Neuronal stem cell (in vitro differentiated cells): ENCODE measurements around the gene MAPK8.

Experiments used
- DNase-seq: peaks from one replicate; pipeline ENCODE4 v3.0.0-alpha.2; 2013; ENCODE audit warnings: low spot score
- H2AFZ ChIP-seq: one replicate; pipeline ENCODE4 v1.6.1; 2013; ENCODE audit warnings: mild to moderate bottlenecking, low read length, inconsistent platforms
- H2AK5ac ChIP-seq: 2 replicates; pipeline ENCODE4 v1.6.1; 2013; ENCODE audit warnings: low read depth, mild to moderate bottlenecking, inconsistent platforms, low read length, moderate library complexity, mixed read lengths
- H2BK120ac ChIP-seq: 2 replicates; pipeline ENCODE4 v1.6.1; 2013; ENCODE audit warnings: low read depth, mild to moderate bottlenecking, inconsistent platforms, low read length, moderate library complexity, mixed read lengths
- H2BK12ac ChIP-seq: one replicate; pipeline ENCODE4 v1.6.1; 2013; ENCODE audit warnings: low read length, inconsistent platforms
- H2BK15ac ChIP-seq: 2 replicates; pipeline ENCODE4 v1.6.1; 2013; ENCODE audit warnings: mild to moderate bottlenecking, low read length, inconsistent platforms, mixed read lengths
- H2BK5ac ChIP-seq: one replicate; pipeline ENCODE4 v1.6.1; 2013; ENCODE audit warnings: inconsistent platforms, mild to moderate bottlenecking, low read length, moderate library complexity
- H3K14ac ChIP-seq: one replicate; pipeline ENCODE4 v1.6.1; 2013; ENCODE audit warnings: low read length, inconsistent platforms
- H3K18ac ChIP-seq: 2 replicates; pipeline ENCODE4 v1.6.1; 2013; ENCODE audit warnings: low read length, inconsistent platforms
- H3K23ac ChIP-seq: 2 replicates; pipeline ENCODE4 v1.6.1; 2013; ENCODE audit warnings: low read depth, mild to moderate bottlenecking, mixed read lengths, low read length, inconsistent platforms; ENCODE audit not compliant: poor library complexity
- H3K27ac ChIP-seq: replicated peaks from 3 replicates; pipeline ENCODE4 v1.5.1; 2013; ENCODE audit warnings: low read length, inconsistent platforms
- H3K27me3 ChIP-seq, 3 experiments: 2 replicates each; pipeline ENCODE4 v1.6.1; 2013; ENCODE audit warnings: low read length in 3 of 3, mild to moderate bottlenecking in 2 of 3, inconsistent platforms in 1 of 3, low read depth in 1 of 3, mixed read lengths in 1 of 3, moderate library complexity in 1 of 3; ENCODE audit not compliant: control insufficient read depth in 3 of 3, insufficient read depth in 3 of 3
- H3K36me3 ChIP-seq, 2 donors: replicated peaks in 1 of 2; 2 replicates each; pipeline ENCODE4 v1.6.1; 2013; ENCODE audit warnings: low read length in 2 of 2; ENCODE audit not compliant: control insufficient read depth in 2 of 2, insufficient read depth in 2 of 2
- H3K4ac ChIP-seq: 2 replicates; pipeline ENCODE4 v1.6.1; 2013; ENCODE audit warnings: inconsistent platforms, mild to moderate bottlenecking, low read length, moderate library complexity
- H3K4me1 ChIP-seq, 2 donors: 1 replicate in 1 of 2; 2 replicates in 1 of 2; pipeline ENCODE4 v1.6.1; 2013; ENCODE audit warnings: low read length in 2 of 2, low read depth in 1 of 2; ENCODE audit not compliant: control insufficient read depth in 2 of 2, insufficient read depth in 1 of 2
- H3K4me2 ChIP-seq: one replicate; pipeline ENCODE4 v1.6.1; 2013; ENCODE audit warnings: mild to moderate bottlenecking, low read length, inconsistent platforms; ENCODE audit not compliant: insufficient read depth, poor library complexity, severe bottlenecking
- H3K4me3 ChIP-seq, 2 donors: 2 replicates each; pipeline ENCODE4 v1.5.1; 2013; ENCODE audit warnings: low read length in 2 of 2, mild to moderate bottlenecking in 2 of 2, inconsistent platforms in 1 of 2, moderate library complexity in 1 of 2
- H3K79me1 ChIP-seq: one replicate; pipeline ENCODE4 v1.6.1; 2013; ENCODE audit warnings: low read depth, mild to moderate bottlenecking, inconsistent platforms, low read length, moderate library complexity
- H3K9ac ChIP-seq: one replicate; pipeline ENCODE4 v1.6.1; 2013; ENCODE audit warnings: mild to moderate bottlenecking, low read depth, low read length, inconsistent platforms; ENCODE audit not compliant: poor library complexity
- H3K9me3 ChIP-seq, 2 donors: replicated peaks in 1 of 2; 2 replicates each; pipeline versions ENCODE3 to v1.6.1; 2013; ENCODE audit warnings: low read length in 2 of 2, mild to moderate bottlenecking in 2 of 2, inconsistent platforms in 1 of 2, low read depth in 1 of 2, mixed read lengths in 1 of 2, moderate library complexity in 1 of 2; ENCODE audit not compliant: control insufficient read depth in 2 of 2, insufficient read depth in 1 of 2
- H4K8ac ChIP-seq: one replicate; pipeline ENCODE4 v1.6.1; 2013; ENCODE audit warnings: low read depth, mild to moderate bottlenecking, inconsistent platforms, low read length, moderate library complexity
- H4K91ac ChIP-seq: one replicate; pipeline ENCODE4 v1.6.1; 2013; ENCODE audit warnings: low read length, low read depth, mild to moderate bottlenecking, inconsistent platforms; ENCODE audit not compliant: poor library complexity
- WGBS, 2 donors: extraction: QIAGEN DNeasy Blood & Tissue Kit; methylation state at CpG; one replicate each; pipeline ENCODE4 v1.1.7; 2013; ENCODE audit warnings: missing lambda C conversion rate in 2 of 2, mixed read lengths in 1 of 2; ENCODE audit not compliant: insufficient read length in 2 of 2, insufficient replicate concordance in 1 of 2; ENCODE audit errors: extremely low coverage in 2 of 2; 5-methylcytosine and 5-hydroxymethylcytosine counted together

MAPK8 gene

DNA sequence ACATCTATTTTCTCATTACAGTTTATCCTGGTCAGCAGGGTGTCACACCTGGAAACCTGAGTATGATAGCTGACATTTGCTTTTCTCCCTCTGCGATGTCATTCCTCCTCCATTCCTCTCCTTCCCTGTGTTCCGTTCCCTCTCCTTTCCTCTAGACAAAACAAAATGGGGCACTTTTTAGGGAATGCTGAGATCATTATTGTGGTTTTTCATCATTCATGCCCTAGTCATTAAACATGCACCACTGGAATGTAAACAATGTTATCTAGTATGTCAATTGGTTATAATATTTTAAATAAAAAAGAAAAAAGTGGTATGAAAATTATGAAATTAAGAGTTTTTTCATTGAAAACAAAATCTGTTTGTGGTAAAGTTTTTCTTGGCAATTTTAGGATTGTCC lies 132.6 kb downstream of the MAPK8 start:
- no peak overlapping the region for H2AK5ac ChIP-seq
- H3K27ac ChIP-seq, result no peak overlapping the region
- no peak overlapping the region for H2AFZ ChIP-seq
- no peak overlapping the region for H4K91ac ChIP-seq
- peaks cover 4 to 38% of the 10 kb centered on the region in 2 donors for H3K36me3 ChIP-seq
- H3K23ac ChIP-seq, result no peak overlapping the region
- no peaks in the 10 kb centered on the region for H3K9me3 ChIP-seq
- H3K27me3 ChIP-seq, result no peaks in the 10 kb centered on the region
- no peak overlapping the region for H2BK12ac ChIP-seq
- H3K4me2 ChIP-seq, result no peak overlapping the region
- no peak overlapping the region for H3K14ac ChIP-seq
- no peak overlapping the region for H3K9ac ChIP-seq
- H3K4me1 ChIP-seq, result peaks cover 0 to 5% of the 10 kb centered on the region in 2 donors
- no peaks in the 10 kb centered on the region for H3K79me1 ChIP-seq
- H3K4ac ChIP-seq, result no peak overlapping the region
- no peak overlapping the region for H2BK5ac ChIP-seq
- no peak overlapping the region for H2BK120ac ChIP-seq
- H3K18ac ChIP-seq, result no peak overlapping the region
- no peak for DNase-seq
- no peak overlapping the region for H4K8ac ChIP-seq
- H2BK15ac ChIP-seq, result no peak overlapping the region
- no peak overlapping the region for H3K4me3 ChIP-seq
- WGBS, 2 donors, result no CpG with 5 or more reads among the region's 2 CpGs

DNA sequence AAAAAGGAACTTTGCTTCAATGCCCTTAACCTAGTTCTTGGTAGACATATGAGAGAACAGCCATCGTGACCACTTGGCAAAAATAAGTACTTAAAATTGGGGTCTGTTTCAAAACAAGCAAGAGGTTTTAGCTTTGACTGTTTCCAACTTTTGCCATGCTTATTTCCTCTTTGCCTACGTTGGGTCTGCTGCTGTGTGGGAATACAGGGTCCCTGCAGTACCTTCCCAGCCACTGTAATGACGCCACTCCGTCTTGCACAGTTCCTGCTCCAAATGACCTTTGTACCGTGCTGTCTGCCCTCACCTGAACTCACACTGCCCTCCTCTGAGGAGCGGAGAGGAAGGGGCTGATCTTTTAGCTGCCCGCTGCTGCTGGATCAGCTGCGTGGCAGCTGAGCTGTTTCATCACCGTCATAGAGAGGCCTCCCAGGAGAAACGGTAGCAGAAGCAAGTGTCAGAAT lies 133.1 kb downstream of the MAPK8 start:
- no peak for DNase-seq
- no peak overlapping the region for H2BK12ac ChIP-seq
- H2BK15ac ChIP-seq, result no peak overlapping the region
- no peak overlapping the region for H3K4ac ChIP-seq
- H4K91ac ChIP-seq, result no peak overlapping the region
- H3K9me3 ChIP-seq, result no peaks in the 10 kb centered on the region
- H3K9ac ChIP-seq, result no peak overlapping the region
- no peak overlapping the region for H2AFZ ChIP-seq
- no peak overlapping the region for H2BK5ac ChIP-seq
- H3K4me3 ChIP-seq, result no peak overlapping the region
- H2BK120ac ChIP-seq, result no peak overlapping the region
- no peak overlapping the region for H2AK5ac ChIP-seq
- no peaks in the 10 kb centered on the region for H3K79me1 ChIP-seq
- no peak overlapping the region for H4K8ac ChIP-seq
- H3K27me3 ChIP-seq, result no peaks in the 10 kb centered on the region
- no CpG with 5 or more reads among the region's 10 CpGs for WGBS, 2 donors
- no peak overlapping the region for H3K4me2 ChIP-seq
- H3K18ac ChIP-seq, result no peak overlapping the region
- H3K4me1 ChIP-seq, result peaks cover 0 to 10% of the 10 kb centered on the region in 2 donors
- H3K14ac ChIP-seq, result no peak overlapping the region
- no peak overlapping the region for H3K23ac ChIP-seq
- H3K27ac ChIP-seq, result no peak overlapping the region
- peaks cover 4 to 35% of the 10 kb centered on the region in 2 donors for H3K36me3 ChIP-seq

DNA sequence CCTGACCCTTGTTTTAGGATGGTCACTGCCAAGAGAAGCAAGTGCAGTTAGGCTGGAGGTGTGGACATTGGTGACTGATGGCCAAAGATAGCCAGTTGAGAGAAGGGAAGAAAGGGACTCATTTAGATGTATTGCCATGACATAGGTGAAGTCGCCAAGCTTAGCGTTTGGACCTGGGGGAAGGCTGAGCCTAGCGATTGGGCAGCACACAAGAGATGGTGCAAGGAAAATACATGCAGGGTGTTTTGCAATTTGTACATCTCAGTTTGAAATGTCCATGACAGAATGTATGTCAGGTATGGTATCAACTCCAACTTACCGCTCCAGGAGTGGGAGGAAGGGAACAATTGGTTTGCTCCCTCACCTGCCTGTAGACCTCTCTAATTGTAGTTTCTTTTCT lies 134.3 kb downstream of the MAPK8 start:
- Histone ChIP-seq H3K23ac (no peak overlapping the region), H3K4me1 (peaks cover 0 to 19% of the 10 kb centered on the region in 2 donors), H2BK12ac (no peak overlapping the region), H2AK5ac (no peak overlapping the region), H2BK5ac (no peak overlapping the region), H3K9me3 (no peaks in the 10 kb centered on the region), H3K36me3 (peaks cover 2 to 24% of the 10 kb centered on the region in 2 donors), H3K27me3 (no peaks in the 10 kb centered on the region), H4K8ac (no peak overlapping the region), H3K4ac (no peak overlapping the region), H2BK120ac (no peak overlapping the region), H3K4me2 (no peak overlapping the region), H3K14ac (no peak overlapping the region), H4K91ac (no peak overlapping the region), H3K27ac (no peak overlapping the region), H2BK15ac (no peak overlapping the region), H3K9ac (no peak overlapping the region), H3K4me3 (no peak overlapping the region), H3K79me1 (no peaks in the 10 kb centered on the region), H3K18ac (no peak overlapping the region), H2AFZ (no peak overlapping the region)
- no peak for DNase-seq
- no CpG with 5 or more reads among the region's 4 CpGs for WGBS, 2 donors

DNA sequence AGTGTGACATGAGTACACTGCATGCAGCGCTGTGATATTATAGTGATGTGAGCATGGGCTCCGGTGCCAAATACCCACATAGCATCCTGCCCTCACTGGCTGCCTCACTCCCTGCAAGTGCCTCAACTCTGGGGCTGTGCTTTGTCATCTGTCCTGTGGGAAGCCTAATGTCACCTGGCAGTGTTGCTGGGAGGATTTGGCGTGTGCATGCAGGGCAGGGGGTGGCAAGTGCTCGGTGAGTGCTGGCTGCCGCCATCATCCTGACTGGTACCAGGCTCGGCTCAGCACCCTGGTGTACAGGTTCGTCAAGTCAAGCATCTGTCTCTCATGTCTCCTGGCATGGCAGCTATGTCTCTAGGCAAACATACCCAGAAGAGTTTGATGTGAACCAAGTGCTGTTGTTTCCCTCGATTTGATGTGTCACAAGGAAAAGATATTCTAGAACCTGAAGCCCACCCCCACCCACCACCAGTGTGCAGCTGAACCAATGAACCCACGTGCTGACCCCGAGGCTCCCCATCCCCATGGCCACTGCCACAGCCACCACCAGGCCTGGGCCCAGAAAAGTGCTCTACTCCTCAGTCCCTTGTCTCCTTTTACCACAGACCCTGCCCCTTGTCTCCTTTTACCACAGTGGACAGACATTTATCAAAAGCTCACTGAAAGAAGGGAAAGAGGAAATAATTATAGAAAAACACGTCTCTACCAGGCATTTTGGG lies 135.8 kb downstream of the MAPK8 start:
- H3K79me1 ChIP-seq, result no peaks in the 10 kb centered on the region
- no peak overlapping the region for H2BK5ac ChIP-seq
- peaks cover 0 to 19% of the 10 kb centered on the region in 2 donors for H3K4me1 ChIP-seq
- no peak overlapping the region for H3K9ac ChIP-seq
- no peak overlapping the region for H3K4me3 ChIP-seq
- no peak overlapping the region for H3K4me2 ChIP-seq
- no peak overlapping the region for H4K8ac ChIP-seq
- H3K4ac ChIP-seq, result no peak overlapping the region
- no peak overlapping the region for H3K27ac ChIP-seq
- no peak overlapping the region for H4K91ac ChIP-seq
- no peak overlapping the region for H2BK120ac ChIP-seq
- H3K14ac ChIP-seq, result peak overlapping the region; percentile 73
- peak overlapping the region; percentile 62 for H3K18ac ChIP-seq
- H3K36me3 ChIP-seq, result peaks cover 2 to 10% of the 10 kb centered on the region in 2 donors
- no peaks in the 10 kb centered on the region for H3K27me3 ChIP-seq
- no peak for DNase-seq
- no peak overlapping the region for H2AK5ac ChIP-seq
- H3K9me3 ChIP-seq, result no peaks in the 10 kb centered on the region
- H2BK12ac ChIP-seq, result no peak overlapping the region
- no peak overlapping the region for H2BK15ac ChIP-seq
- no CpG with 5 or more reads among the region's 11 CpGs for WGBS, 2 donors
- peak overlapping the region; percentile 44 for H3K23ac ChIP-seq
- no peak overlapping the region for H2AFZ ChIP-seq
